GM12873 (cell line): ENCODE results near the gene REXO5.

Source experiments
- CTCF ChIP-seq: IDR thresholded peaks from 2 replicates; pipeline ENCODE4 v1.5.1; 2012; ENCODE audit warnings: low read depth, mild to moderate bottlenecking, moderate library complexity, low read length, control low read depth; ENCODE audit not compliant: insufficient read depth; ENCODE audit errors: missing control alignments

Gene REXO5

GRCh38 chr16:20844054-20844453 is 37.7 kb downstream of the REXO5 start:
- TF ChIP-seq CTCF: no peak

GRCh38 chr16:20844588-20844987 is 38.3 kb downstream of the REXO5 start:
- TF ChIP-seq CTCF: no peak

GRCh38 chr16:20846030-20846429 is 39.7 kb downstream of the REXO5 start:
- no peak for TF ChIP-seq CTCF

- no peak for TF ChIP-seq CTCF
Measured at GRCh38 chr16:20846551-20846950, 40.2 kb downstream of the REXO5 start.

- TF ChIP-seq CTCF: no peak
Measured at GRCh38 chr16:20847550-20847949, 41.2 kb downstream of the REXO5 start.

GRCh38 chr16:20849589-20850390 is 43.5 kb downstream of the REXO5 start:
- TF ChIP-seq CTCF: peak; percentile 98

GRCh38 chr16:20850981-20851380 is 44.7 kb downstream of the REXO5 start:
- no peak for TF ChIP-seq CTCF

- no peak for TF ChIP-seq CTCF
Measured at GRCh38 chr16:20851601-20852000, 45.3 kb downstream of the REXO5 start.
